HAP-1 (cell line): ENCODE results near the gene ELN.
"Not testable (repeated sequence)": the region's sequence is repeated elsewhere in the genome, so short reads cannot be mapped to it uniquely, and the experiment has no call there.

Experiments used
- DNase-seq, 2 experiments: peaks; one replicate each; pipeline ENCODE4 v3.0.0-alpha.2; 2016 to 2020; ENCODE audit warnings: low spot score in 2 of 2
- H3K27me3 ChIP-seq: fragments of 250-450 bp; sonication (Bioruptor Pico); 2 replicates; pipeline ENCODE4 v1.5.1; 2020; ENCODE audit warnings: low read depth, mild to moderate bottlenecking, moderate library complexity
- H3K36me3 ChIP-seq: fragments of 250-450 bp; sonication (Bioruptor Pico); replicated peaks from 2 replicates; pipeline ENCODE4 v1.5.1; 2020; ENCODE audit warnings: mild to moderate bottlenecking
- H3K4me1 ChIP-seq: fragments of 250-450 bp; sonication (Bioruptor Pico); 2 replicates; pipeline ENCODE4 v1.5.1; 2020; ENCODE audit warnings: mild to moderate bottlenecking
- H3K4me3 ChIP-seq: fragments of 250-450 bp; sonication (Bioruptor Pico); 2 replicates; pipeline ENCODE4 v1.5.1; 2020; ENCODE audit warnings: mild to moderate bottlenecking, moderate library complexity
- H3K9me3 ChIP-seq: fragments of 250-450 bp; sonication (Bioruptor Pico); 2 replicates; pipeline ENCODE4 v1.5.1; 2020; ENCODE audit warnings: mild to moderate bottlenecking, moderate library complexity
- in situ Hi-C: fragments of 300-500 bp; cut with MboI; formaldehyde crosslinking; loops from 3 replicates; pipeline ENCODE4 v1.14.3; 2020; ENCODE audit warnings: low sequenced_read_pairs, inconsistent platforms, mixed read lengths

Gene ELN

GRCh38 chr7:74033372-74034311 lies 5.7 kb downstream of the ELN start:
- no peaks in the 10 kb centered on the region for H3K27me3 ChIP-seq
- no peaks in the 10 kb centered on the region for H3K9me3 ChIP-seq
- H3K4me1 ChIP-seq, result no peaks in the 10 kb centered on the region
- H3K4me3 ChIP-seq, result no peak overlapping the region
- peak in 1 of 2 experiments; percentile 33 for DNase-seq
- no peaks in the 10 kb centered on the region for H3K36me3 ChIP-seq
- in situ Hi-C loops, result no loop called here

GRCh38 chr7:74037609-74038008 lies 9.6 kb downstream of the ELN start:
- Histone ChIP-seq H3K9me3 (no peaks in the 10 kb centered on the region), H3K27me3 (no peaks in the 10 kb centered on the region), H3K36me3 (no peaks in the 10 kb centered on the region), H3K4me3 (no peak overlapping the region), H3K4me1 (no peaks in the 10 kb centered on the region)
- in situ Hi-C loops, result no loop called here
- DNase-seq, result no peak

- DNase-seq, result no peak
- Histone ChIP-seq H3K36me3 (no peaks in the 10 kb centered on the region), H3K4me1 (no peaks in the 10 kb centered on the region), H3K27me3 (no peaks in the 10 kb centered on the region), H3K4me3 (no peak overlapping the region), H3K9me3 (no peaks in the 10 kb centered on the region)
- in situ Hi-C loops, result no loop called here
Measured at GRCh38 chr7:74038194-74038961, 10.4 kb downstream of the ELN start.

- no peak for DNase-seq
- in situ Hi-C loops, result no loop called here
- H3K4me1 ChIP-seq, result no peaks in the 10 kb centered on the region
- H3K36me3 ChIP-seq, result no peaks in the 10 kb centered on the region
- no peaks in the 10 kb centered on the region for H3K9me3 ChIP-seq
- H3K4me3 ChIP-seq, result no peak overlapping the region
- H3K27me3 ChIP-seq, result no peaks in the 10 kb centered on the region
Measured at GRCh38 chr7:74039337-74039736, 11.4 kb downstream of the ELN start.

GRCh38 chr7:74040101-74040790 lies 12.3 kb downstream of the ELN start:
- no peaks in the 10 kb centered on the region for H3K4me1 ChIP-seq
- H3K9me3 ChIP-seq, result no peaks in the 10 kb centered on the region
- H3K27me3 ChIP-seq, result no peaks in the 10 kb centered on the region
- in situ Hi-C loops, result no loop called here
- no peak for DNase-seq
- no peaks in the 10 kb centered on the region for H3K36me3 ChIP-seq
- no peak overlapping the region for H3K4me3 ChIP-seq

- Histone ChIP-seq H3K36me3 (no peaks in the 10 kb centered on the region), H3K4me1 (no peaks in the 10 kb centered on the region), H3K27me3 (no peaks in the 10 kb centered on the region), H3K4me3 (no peak overlapping the region), H3K9me3 (no peaks in the 10 kb centered on the region)
- in situ Hi-C loops, result no loop called here
- no peak for DNase-seq
Measured at GRCh38 chr7:74040791-74041520, 13.0 kb downstream of the ELN start.

- H3K36me3 ChIP-seq, result no peaks in the 10 kb centered on the region
- H3K27me3 ChIP-seq, result no peaks in the 10 kb centered on the region
- no peaks in the 10 kb centered on the region for H3K9me3 ChIP-seq
- no peaks in the 10 kb centered on the region for H3K4me1 ChIP-seq
- no peak for DNase-seq
- in situ Hi-C loops, result no loop called here
- no peak overlapping the region for H3K4me3 ChIP-seq
Measured at GRCh38 chr7:74042746-74043522, 15.0 kb downstream of the ELN start.

GRCh38 chr7:74043523-74043951 lies 15.6 kb downstream of the ELN start:
- no peak for DNase-seq
- in situ Hi-C loops, result no loop called here
- Histone ChIP-seq H3K9me3 (no peaks in the 10 kb centered on the region), H3K36me3 (no peaks in the 10 kb centered on the region), H3K4me1 (no peaks in the 10 kb centered on the region), H3K27me3 (no peaks in the 10 kb centered on the region), H3K4me3 (no peak overlapping the region)

- Histone ChIP-seq H3K27me3 (no peaks in the 10 kb centered on the region), H3K9me3 (no peaks in the 10 kb centered on the region), H3K4me3 (no peak overlapping the region), H3K4me1 (no peaks in the 10 kb centered on the region), H3K36me3 (no peaks in the 10 kb centered on the region)
- no peak for DNase-seq
- in situ Hi-C loops, result no loop called here
Measured at GRCh38 chr7:74044366-74045350, 16.7 kb downstream of the ELN start.

- DNase-seq, H3K9me3 ChIP-seq, H3K36me3 ChIP-seq, H3K4me1 ChIP-seq, H3K4me3 ChIP-seq, H3K27me3 ChIP-seq, in situ Hi-C loops: not testable (repeated sequence)
Measured at GRCh38 chr7:74046581-74046980, 18.6 kb downstream of the ELN start.

GRCh38 chr7:74047804-74048380 lies 19.9 kb downstream of the ELN start:
- Histone ChIP-seq H3K4me3 (no peak overlapping the region), H3K36me3 (no peaks in the 10 kb centered on the region), H3K4me1 (no peaks in the 10 kb centered on the region), H3K9me3 (no peaks in the 10 kb centered on the region), H3K27me3 (no peaks in the 10 kb centered on the region)
- DNase-seq, result no peak
- in situ Hi-C loops, result no loop called here
